Measurements from ENCODE around the gene FMN2. TPM values are rescaled to one million over a fixed set of nuclear protein-coding genes. Genes with fewer than 3 reads are reported as not detected.

The FMN2 gene
- total RNA-seq, 1 donor from 2014 or later, result 1.7 TPM

- no peak overlapping the region for H3K9ac ChIP-seq
- H3K27ac ChIP-seq, result no peak overlapping the region
- no peak overlapping the region for H3K27ac Mint-ChIP-seq
- H3K4me3 ChIP-seq, result no peak overlapping the region
- no peaks in the 10 kb centered on the region for H3K4me1 ChIP-seq
- H4K20me1 ChIP-seq (ENCODE audit: low read depth), result no peaks in the 10 kb centered on the region
- no peaks in the 10 kb centered on the region for H3K79me2 ChIP-seq (ENCODE audit: low read depth)
- no peak overlapping the region for H2AFZ ChIP-seq (replicated peaks)
- no peaks in the 10 kb centered on the region for H3K4me1 Mint-ChIP-seq
- DNase-seq (ENCODE audit: low spot score), result no peak
- TF ChIP-seq EZH2 (IDR thresholded peaks at IDR 0.05) (no peak), CTCF (IDR thresholded peaks at IDR 0.05) (no peak), EZH2phosphoT487 (IDR thresholded peaks at IDR 0.05) (no peak)
- H3F3A ChIP-seq (ENCODE audit: low read depth), result no peaks in the 10 kb centered on the region
- H3K4me3 Mint-ChIP-seq, result no peak overlapping the region
- peaks cover 5% of the 10 kb centered on the region for H3K27me3 Mint-ChIP-seq (ENCODE audit: insufficient read depth, low read depth)
- H3K36me3 ChIP-seq, result no peaks in the 10 kb centered on the region
- no peaks in the 10 kb centered on the region for H3K36me3 Mint-ChIP-seq
- no peak overlapping the region for H3K4me2 ChIP-seq
- H3K27me3 ChIP-seq, result peaks cover 32% of the 10 kb centered on the region
- peaks cover 7% of the 10 kb centered on the region for H3K9me3 Mint-ChIP-seq
- H3K9me3 ChIP-seq (ENCODE audit: low read depth), result no peaks in the 10 kb centered on the region
Observed at GRCh38 chr1:240495601-240496000, 403.9 kb downstream of the FMN2 start.

GRCh38 chr1:240496356-240496755 lies 404.7 kb downstream of the FMN2 start:
- TF ChIP-seq EZH2 (IDR thresholded peaks at IDR 0.05), result no peak
- TF ChIP-seq CTCF (IDR thresholded peaks at IDR 0.05), result no peak
- no peak for TF ChIP-seq EZH2phosphoT487 (IDR thresholded peaks at IDR 0.05)
- H3K79me2 ChIP-seq (ENCODE audit: low read depth), result no peaks in the 10 kb centered on the region
- no peak for DNase-seq (ENCODE audit: low spot score)
- H3F3A ChIP-seq (ENCODE audit: low read depth), result no peaks in the 10 kb centered on the region
- no peak overlapping the region for H3K9ac ChIP-seq
- H3K36me3 ChIP-seq, result no peaks in the 10 kb centered on the region
- no peaks in the 10 kb centered on the region for H4K20me1 ChIP-seq (ENCODE audit: low read depth)
- no peak overlapping the region for H3K4me3 Mint-ChIP-seq
- peaks cover 27% of the 10 kb centered on the region for H3K27me3 ChIP-seq
- H3K27ac ChIP-seq, result no peak overlapping the region
- no peaks in the 10 kb centered on the region for H3K4me1 Mint-ChIP-seq
- no peaks in the 10 kb centered on the region for H3K4me1 ChIP-seq
- H3K27ac Mint-ChIP-seq, result no peak overlapping the region
- no peaks in the 10 kb centered on the region for H3K9me3 ChIP-seq (ENCODE audit: low read depth)
- H3K27me3 Mint-ChIP-seq (ENCODE audit: insufficient read depth, low read depth), result peaks cover 5% of the 10 kb centered on the region
- H3K36me3 Mint-ChIP-seq, result no peaks in the 10 kb centered on the region
- H3K9me3 Mint-ChIP-seq, result peaks cover 7% of the 10 kb centered on the region
- H3K4me3 ChIP-seq, result no peak overlapping the region
- H3K4me2 ChIP-seq, result no peak overlapping the region
- no peak overlapping the region for H2AFZ ChIP-seq (replicated peaks)

GRCh38 chr1:240496941-240497340 lies 405.3 kb downstream of the FMN2 start:
- TF ChIP-seq EZH2 (IDR thresholded peaks at IDR 0.05), result no peak
- no peak for TF ChIP-seq CTCF (IDR thresholded peaks at IDR 0.05)
- TF ChIP-seq EZH2phosphoT487 (IDR thresholded peaks at IDR 0.05), result no peak
- no peaks in the 10 kb centered on the region for H3K4me1 ChIP-seq
- Mint-ChIP-seq H3K4me3 (no peak overlapping the region), H3K4me1 (no peaks in the 10 kb centered on the region), H3K27me3 (ENCODE audit: insufficient read depth, low read depth) (peaks cover 5% of the 10 kb centered on the region), H3K27ac (no peak overlapping the region), H3K36me3 (no peaks in the 10 kb centered on the region), H3K9me3 (peaks cover 4% of the 10 kb centered on the region)
- H3K9me3 ChIP-seq (ENCODE audit: low read depth), result no peaks in the 10 kb centered on the region
- peaks cover 21% of the 10 kb centered on the region for H3K27me3 ChIP-seq
- no peak overlapping the region for H3K4me3 ChIP-seq
- no peak overlapping the region for H3K9ac ChIP-seq
- H3F3A ChIP-seq (ENCODE audit: low read depth), result no peaks in the 10 kb centered on the region
- no peak overlapping the region for H3K27ac ChIP-seq
- H3K79me2 ChIP-seq (ENCODE audit: low read depth), result no peaks in the 10 kb centered on the region
- DNase-seq (ENCODE audit: low spot score), result no peak
- no peak overlapping the region for H3K4me2 ChIP-seq
- no peak overlapping the region for H2AFZ ChIP-seq (replicated peaks)
- H4K20me1 ChIP-seq (ENCODE audit: low read depth), result no peaks in the 10 kb centered on the region
- no peaks in the 10 kb centered on the region for H3K36me3 ChIP-seq
